Stimulated activated CD8-positive, alpha-beta memory T cell treated with anti-CD3 and anti-CD28 coated beads, Interleukin-7, amount 100 ng/mL, for 1 hour (primary cell): ENCODE results near the gene KCNG3.

ENCODE experiments used
- DNase-seq, 2 donors: peaks; one replicate each; pipeline ENCODE4 v3.0.0-alpha.2; 2020; ENCODE audit warnings: low read depth in 2 of 2

The KCNG3 gene, protein sequence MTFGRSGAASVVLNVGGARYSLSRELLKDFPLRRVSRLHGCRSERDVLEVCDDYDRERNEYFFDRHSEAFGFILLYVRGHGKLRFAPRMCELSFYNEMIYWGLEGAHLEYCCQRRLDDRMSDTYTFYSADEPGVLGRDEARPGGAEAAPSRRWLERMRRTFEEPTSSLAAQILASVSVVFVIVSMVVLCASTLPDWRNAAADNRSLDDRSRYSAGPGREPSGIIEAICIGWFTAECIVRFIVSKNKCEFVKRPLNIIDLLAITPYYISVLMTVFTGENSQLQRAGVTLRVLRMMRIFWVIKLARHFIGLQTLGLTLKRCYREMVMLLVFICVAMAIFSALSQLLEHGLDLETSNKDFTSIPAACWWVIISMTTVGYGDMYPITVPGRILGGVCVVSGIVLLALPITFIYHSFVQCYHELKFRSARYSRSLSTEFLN

DNA sequence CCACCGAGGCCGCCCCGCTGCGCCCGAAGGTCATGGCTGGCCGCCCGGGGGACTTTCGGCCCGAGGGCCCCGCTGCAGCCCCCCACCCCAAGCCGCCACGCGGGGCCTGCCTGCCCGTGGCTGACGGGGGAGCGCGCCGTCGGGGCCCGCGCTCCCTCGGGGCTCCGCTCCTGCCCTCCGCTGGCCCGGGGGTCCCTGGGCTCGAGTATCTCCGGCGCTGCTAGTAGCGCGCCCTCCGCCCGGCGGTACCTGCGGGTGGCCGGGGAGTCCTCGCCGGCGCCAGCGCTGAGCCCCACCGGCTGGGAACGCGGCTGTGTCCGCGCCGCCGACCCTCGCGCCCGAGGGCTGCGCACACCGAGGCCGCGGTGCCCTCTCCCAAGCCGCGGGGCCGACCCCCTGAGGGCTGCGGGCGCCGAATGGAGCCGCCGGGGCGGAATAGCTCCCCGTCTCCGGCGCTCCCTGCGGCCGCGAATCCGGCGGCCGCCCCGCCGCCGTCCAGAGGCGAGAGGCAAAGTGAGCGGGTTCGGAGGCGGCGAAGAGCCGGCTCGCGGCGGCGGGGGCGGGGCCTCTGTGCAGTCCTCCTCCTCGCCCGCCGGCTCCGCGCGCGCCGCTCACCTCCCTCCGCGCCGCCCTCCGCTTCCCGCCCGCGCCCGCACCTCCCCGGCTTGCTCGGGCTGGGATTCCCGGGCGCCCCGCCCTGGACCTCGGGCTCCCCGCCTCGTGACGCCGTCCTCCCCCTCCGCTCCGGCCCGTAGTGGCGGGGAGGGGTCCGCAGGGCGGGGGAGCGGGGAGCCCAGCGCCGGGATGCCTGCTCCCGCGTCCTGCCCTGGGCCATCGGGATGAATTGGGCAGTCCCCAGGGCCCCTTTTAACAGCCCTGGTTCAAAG, at the start of gene KCNG3:
Gene KCNG3 (minus strand): TSS at position 515 of the 887 bp plus-strand sequence. CDS start 481 bp downstream, at position 34.
- DNase-seq = no peak

DNA sequence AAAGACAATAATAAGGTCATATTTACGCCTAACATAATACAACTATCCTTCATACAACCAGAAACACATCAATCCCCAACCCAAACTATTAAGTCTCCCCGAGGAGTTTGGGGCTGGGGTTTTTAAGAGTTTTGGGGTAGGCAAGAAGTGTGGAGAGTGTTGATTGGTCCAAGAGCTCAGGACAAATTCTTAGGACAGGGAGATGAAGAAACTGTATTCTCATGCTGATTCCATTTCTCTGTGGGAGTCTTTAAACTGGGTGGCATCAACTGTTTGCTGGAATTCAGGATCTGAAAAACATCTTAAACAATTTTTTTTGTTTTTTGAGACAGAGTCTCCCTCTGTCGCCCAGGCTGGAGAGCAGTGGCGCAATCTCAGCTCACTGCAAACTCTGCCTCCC, 49.1 kb upstream of the KCNG3 start:
- DNase-seq = no peak

DNA sequence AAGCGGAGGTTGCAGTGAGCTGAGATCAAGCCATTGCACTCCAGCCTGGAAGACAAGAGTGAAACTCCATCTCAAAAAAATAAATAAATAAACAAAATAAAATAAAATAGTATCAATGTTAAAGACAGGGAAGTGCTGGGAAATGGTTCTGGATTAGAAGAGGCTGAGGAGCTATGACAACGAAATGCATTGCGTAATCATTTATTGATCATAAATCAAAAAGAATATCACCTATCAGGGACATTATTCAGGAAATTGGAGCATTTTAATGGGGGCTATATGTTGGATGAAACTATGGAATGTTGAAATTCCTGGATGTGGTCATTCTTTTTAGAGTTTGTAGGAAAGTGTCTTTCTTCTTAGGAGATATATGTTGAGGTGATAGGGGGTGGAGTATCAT, 43.7 kb upstream of the KCNG3 start:
- DNase-seq = no peak

DNA sequence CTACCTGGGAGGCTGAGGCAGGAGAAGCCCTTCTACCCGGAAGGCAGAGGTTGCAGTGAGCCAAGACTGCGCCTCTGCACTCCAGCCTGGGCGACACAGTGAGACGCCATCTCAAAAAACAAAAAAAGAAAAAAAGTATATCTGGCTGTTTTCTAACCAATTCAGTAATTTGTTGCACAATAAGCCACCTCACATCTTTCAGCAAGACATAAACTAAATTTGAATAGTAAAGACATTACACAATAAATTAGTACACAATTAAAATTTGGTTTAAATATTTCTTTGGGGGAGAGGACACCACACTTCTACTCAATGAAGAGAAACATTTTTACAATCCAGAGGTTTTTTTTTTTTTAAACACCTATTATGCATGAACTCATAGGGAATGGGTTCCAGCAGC, 38.6 kb upstream of the KCNG3 start:
- DNase-seq = no peak

DNA sequence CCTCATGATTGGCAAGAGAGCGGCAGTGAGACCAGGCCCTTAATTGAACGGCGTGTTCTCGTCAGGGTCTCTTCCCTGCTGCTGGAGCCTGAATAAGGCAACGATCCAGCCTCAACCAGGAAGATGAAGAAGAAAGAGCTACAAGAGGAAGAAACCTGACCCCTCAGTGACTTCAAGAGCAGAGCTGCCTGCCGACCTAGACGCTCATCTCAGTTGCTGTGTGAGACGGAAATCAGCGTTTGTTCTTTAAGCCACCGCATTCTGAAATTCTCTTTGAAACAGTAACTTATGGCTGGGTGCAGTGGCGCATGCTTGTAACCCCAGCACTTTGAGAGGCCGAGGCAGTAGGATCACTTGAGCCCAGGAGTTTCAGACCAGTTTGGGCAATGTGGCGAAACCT, 29.6 kb upstream of the KCNG3 start:
- no peak for DNase-seq

DNA sequence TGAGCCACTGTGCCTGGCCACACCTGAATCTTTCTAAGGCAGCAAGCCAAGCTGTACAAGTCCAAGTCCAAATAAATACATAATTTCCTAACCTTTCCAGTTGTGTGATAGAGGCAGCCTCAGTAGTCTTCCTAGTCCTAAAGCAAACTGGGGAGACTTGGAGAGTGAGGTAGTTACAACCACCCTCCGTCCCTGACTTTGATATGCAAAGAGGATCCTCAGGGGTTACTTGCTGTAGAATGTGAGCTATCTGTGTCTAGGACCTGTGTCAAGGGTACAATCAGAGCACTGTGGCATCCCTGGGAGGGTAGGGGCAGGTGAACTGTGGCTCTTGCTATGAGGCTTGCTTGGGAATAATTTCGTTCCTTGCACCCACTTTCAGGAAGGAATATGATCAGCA, 28.3 kb upstream of the KCNG3 start:
- no peak for DNase-seq

DNA sequence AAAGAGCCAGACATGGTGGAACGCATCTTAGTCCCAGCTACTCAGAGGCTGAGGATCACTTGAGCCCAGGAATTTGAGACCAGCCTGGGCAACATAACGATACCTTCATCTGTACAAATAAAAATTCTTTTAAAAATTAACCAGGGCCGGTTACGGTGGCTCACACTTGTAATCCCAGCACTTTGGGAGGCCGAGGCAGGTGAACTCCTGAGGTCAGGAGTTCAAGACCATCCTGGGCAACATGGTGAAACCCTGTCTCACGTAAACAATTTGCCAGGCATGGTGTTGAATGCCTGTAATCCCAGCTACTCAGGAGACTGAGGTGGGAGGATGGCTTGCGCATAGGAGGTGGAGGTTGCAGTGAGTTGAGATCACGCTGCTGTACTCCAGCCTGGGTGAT, 25.8 kb upstream of the KCNG3 start:
- no peak for DNase-seq

DNA sequence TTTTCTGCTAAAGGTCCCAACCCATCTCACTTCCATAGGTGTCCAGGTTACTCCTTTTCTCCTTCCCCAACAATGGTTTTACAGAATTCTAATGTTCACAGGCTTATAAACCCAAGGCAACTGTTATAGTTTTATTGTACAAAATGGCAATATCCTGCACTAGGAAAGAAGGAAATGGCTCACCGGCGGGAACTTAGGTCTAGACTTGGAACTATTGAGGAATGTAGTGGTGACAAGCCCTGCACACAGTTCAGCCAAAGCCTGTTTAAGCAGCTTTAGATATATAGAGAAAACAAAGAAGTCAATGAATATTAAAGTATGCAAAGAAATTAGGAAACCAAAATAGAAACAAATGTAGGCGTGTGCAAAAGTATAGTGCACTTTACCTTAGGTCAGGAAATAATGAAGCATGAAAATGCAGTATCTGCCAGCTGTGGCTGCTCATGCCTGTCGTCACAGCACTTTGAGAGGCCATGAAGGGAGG, 22.7 kb upstream of the KCNG3 start:
- no peak for DNase-seq

DNA sequence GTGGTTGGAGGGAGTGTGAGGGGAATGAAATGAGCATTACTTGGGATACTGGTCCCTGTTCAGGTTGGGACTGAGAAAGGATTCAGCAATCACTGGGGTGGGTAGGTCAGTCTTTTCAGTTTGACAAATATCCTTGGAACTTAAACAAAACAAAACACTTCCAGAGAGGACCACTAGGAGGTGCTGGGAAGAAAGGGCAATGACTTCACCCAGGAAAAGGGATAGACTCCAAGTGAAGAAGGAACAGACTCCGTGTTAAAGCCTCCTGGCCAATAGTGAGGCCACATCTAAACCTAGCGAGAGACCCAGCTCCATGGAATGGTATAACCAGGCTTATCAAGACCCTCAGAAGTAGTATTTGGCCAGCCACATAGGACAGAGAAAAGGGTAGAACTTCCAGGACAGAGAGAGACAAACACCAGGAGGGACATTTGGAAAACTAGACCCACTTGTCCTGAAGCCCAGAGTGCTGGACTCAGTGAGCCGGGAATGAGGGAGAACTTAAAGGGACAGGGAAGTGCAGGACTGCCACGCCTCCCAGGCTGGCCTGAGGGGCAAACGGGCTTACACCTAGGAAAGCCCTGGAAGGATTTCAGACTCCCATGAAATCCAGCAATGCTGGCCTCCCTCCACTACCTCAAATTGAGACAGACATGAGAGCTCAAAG, 19.6 kb upstream of the KCNG3 start:
- DNase-seq = no peak

DNA sequence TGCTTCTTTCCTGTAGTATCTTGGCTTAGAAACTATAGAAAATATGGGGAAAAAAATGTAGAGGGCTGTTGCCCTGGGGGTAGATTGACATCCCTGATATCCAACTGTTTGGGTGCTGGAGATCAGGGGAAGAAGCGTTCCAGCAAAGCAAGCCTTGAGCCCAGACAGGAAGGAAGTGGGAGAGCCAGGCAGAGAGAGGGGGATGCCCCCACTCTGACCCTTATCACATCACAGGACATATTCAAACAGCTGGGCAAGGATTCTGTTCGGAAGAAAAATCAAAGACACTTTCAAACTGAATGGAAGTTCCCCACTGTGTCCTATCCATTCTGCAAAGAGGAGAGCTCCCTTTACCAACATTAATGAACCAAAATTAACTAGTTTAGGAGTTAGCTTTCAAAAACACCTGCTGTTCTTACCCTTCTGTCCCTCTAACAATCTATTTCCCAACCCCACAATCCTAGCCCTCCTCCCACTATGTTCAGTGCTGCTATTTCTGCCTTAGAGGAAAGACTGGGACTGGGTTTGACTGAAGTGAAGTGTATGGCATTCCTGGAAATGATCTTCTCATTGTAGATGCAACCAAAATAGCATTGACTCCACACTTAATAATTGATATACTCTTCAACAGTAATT, 16.9 kb upstream of the KCNG3 start:
- DNase-seq = no peak

DNA sequence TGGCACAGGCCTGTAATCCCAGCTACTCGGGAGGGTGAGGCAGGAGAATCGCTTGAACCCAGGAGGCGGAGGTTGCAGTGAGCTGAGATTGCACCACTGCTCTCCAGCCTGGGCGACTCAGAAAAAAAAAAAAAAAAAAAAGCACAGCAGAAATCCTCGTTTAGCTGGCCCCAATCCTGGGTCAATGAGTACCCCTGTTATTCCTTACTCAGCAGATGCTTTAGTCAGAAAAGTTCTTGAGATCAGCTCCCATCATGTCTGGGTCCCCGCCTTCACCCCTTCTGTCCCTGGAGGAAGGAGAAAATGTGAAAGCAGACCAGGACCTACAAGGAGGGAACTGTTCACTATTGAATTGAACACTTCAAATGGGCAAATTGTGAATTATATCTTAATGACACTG, 16.4 kb upstream of the KCNG3 start:
- DNase-seq = no peak

DNA sequence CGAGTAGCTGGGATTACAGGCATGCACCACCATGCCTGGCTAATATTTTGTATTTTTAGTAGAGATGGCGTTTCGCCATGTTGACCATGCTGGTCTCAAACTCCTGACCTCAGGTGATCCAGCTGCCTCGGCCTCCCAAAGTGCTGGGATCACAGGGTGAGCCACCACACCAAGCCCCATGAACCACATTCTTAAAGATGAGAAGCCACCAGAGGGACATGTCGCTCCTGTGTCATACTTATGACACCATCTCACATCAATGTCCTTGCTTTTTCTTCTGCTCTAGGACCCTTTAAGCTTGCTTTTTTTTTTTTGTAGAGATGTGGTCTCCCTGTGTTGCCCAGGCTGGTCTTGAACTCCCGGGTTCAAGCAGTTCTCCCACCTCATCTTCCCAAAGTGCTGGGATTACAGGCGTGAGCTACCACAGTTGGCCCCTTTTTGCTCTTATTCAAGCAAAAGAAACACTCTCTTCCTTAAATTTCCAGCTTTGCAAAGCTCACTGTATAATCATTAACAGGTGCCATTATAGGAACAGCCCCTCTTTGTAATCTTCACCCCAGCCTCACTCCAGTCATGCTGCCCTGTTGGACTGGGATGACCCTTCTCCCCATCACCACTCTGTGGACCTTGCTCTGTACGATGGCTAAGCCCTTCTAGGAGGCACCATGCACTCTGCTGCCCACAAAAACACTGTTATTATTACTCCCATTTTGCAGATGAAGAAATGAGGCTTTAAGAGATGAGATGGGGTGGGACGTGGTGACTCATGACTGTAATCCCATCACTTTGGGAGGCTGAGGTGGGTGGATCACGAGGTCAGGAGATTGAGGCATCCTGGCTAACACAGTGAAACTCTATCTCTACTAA, 10.8 kb upstream of the KCNG3 start:
- DNase-seq = no peak

DNA sequence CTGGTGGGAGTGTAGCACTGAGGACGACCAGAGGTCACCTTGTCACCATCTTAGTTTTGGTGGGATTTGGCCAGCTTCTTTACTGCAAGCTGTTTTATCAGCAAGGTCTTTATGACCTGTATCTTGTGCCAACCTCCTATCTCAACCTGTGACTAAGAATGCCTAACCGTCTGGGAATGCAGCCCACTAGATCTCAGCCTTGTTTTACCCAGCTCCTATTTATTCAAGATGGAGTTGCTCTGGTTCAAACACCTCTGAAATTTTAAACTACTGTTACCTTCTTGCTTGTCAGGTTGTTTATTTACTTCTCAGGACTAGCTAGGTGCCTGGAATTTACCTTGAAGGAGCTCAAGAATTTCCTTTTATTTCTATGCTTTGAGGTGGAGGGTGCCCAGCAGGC, 9.5 kb upstream of the KCNG3 start:
- DNase-seq = no peak

DNA sequence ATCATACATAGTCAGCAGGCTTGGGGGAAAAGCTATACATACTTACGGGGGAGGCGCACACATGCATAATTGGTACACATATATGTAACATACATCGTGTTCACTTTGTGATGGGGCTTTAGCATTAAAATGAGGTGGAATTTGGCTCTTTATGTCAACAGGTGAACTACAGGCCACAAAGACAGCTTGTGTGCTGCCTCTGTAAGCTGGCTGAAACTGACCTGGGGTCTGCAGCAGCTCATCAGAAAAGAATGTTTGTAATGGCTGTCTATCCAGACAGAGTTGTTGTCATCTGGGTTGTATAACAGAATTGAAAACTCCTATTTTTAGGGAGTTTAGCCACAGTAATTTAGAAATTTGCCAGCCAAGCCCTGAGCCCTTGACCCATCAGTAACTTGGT, 4.7 kb upstream of the KCNG3 start:
- DNase-seq = no peak

DNA sequence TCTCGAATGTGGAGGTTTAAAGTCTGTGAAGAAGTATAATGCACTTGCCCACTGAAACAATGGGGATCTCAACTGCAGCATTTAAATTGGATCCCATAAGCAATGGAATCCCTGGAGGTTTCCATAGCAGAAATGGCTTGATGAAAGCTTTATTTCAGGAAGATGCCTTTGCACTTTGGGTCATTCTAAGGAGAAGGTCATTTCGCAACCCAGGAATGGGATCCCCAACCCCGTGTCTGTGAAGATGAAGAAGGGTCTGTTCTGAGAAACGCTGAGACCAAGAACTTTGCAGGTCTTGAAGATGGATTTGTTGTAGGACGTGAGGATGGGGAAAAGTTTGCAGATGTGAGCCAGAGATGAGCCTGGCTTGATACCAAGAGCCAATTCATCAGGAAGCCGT, 1.8 kb upstream of the KCNG3 start:
- no peak for DNase-seq

DNA sequence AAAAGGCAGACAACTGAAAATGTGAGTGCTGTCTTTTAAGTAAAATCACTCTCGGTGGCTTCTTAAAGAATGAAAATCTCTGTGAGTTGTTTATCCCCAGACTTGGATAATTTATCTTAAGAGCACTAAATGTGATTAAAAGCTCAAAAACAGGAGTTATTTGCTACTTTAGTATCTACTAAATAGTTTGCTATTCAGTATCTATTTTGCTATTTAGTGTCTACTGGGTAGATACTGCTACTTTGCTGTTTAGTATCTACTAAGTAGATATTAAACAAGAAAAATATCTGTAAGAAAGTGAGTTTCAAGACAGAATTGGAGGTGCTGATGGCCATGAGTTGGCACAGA, 1.4 kb upstream of the KCNG3 start:
- no peak for DNase-seq

DNA sequence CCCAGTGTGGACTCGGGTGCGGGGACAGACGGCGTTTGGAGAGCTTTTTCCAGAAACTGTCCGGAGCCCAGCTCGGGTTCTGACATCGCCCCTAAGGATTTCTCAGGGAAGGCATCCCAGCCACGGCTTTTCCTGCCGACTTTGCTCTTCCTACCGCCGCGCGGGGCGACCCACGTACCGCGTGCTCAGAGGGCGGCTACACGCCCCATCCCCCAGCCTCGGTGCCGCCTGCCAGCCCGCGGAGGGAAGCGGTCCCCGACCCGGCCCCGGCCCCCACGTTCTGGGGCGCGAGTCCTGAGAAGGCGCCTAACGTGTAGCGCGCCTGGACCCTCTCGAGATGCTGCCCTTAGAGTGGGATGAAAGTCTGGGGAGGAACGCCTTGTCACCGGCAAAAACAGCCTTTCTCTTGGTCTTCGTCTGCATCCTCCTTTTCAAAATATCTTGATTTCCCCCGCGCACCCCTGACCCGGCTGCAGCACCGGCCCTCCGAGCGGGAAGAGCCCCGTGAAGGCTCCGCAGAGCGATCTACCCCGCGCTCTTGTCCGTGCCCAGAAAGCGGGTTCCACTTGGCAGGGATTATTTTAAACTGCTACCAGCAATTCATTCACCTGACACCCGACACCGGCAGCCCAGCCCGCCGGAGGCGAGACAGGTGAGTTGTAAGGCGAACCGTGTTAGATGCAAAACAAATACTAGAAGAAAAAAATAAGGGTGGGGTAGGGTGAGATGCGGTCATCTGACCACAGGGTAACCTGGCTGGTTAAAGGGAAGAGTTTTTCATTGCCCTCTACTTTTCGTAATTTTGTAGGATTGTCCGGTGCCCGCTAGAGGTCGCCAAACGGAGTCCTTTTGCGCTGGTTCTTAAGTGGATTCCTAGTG, 812 bp upstream of the KCNG3 start:
- DNase-seq = peak; percentile 37 to 54

DNA sequence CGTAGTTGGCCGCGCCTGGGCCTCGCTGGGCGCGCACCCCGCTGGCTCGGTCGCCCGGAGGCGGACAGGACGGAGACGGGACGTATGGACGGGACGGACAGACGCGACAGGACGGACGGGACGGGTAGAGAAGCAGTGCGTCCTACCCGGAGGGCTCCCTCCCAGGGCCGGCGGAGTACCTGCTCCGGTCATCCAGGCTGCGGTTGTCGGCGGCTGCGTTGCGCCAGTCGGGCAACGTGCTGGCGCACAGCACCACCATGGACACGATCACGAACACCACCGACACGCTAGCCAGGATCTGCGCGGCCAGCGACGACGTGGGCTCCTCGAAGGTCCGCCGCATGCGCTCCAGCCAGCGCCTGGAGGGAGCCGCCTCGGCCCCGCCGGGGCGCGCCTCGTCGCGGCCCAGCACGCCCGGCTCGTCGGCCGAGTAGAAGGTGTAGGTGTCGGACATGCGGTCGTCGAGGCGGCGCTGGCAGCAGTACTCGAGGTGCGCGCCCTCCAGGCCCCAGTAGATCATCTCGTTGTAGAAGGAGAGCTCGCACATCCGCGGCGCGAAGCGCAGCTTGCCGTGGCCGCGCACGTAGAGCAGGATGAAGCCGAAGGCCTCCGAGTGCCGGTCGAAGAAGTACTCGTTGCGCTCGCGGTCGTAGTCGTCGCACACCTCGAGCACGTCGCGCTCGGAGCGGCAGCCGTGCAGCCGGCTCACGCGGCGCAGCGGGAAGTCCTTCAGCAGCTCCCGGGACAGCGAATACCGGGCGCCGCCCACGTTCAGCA, 903 bp downstream of the KCNG3 start:
- no peak for DNase-seq

DNA sequence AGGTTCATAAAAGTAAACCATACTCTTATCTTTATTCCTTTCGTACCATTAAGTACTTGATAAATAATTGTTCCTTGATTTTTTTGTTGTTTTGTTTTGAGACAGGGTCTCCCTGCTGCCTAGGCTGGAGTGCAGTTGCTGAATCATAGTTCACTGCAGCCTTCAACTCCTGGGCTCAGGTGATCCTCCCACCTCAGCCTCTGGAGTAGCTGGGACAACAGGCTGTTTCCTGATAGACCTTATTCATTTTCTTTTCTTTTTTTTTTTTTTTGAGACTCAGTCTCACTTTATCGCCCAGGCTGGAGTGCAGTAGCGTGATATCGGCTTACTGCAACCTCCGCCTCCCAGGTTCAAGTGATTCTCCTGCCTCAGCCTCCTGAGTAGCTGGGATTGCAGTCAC, 5.5 kb downstream of the KCNG3 start:
- no peak for DNase-seq
